GM12878 (cell line): Measurements from ENCODE around the gene ASIC4. TPM values are rescaled to one million over a fixed set of nuclear protein-coding genes. Genes with fewer than 3 reads are reported as not detected.

Source experiments
- E2F8 ChIP-seq: fragments of 450-650 bp; IDR thresholded peaks from 2 replicates; pipeline ENCODE4 v1.6.1; 2018; ENCODE audit warnings: mild to moderate bottlenecking, low read depth, moderate library complexity; ENCODE audit not compliant: partially characterized antibody
- ETV6 ChIP-seq, 2 experiments: fragments of 450-650 bp in 1 of 2; IDR thresholded peaks in 1 of 2; conservative IDR thresholded peaks in 1 of 2; 2 replicates each; pipeline ENCODE4 v1.6.1; 2014; ENCODE audit warnings: antibody characterized with exemption in 1 of 2, borderline replicate concordance in 1 of 2, low read depth in 1 of 2, mild to moderate bottlenecking in 1 of 2, moderate library complexity in 1 of 2
- HDAC2 ChIP-seq: fragments of 200-600 bp; sonication (generic); IDR thresholded peaks from 2 replicates; pipeline ENCODE4 v1.6.1; 2017
- HSF1 ChIP-seq: fragments of 150-350 bp; IDR thresholded peaks from 2 replicates; pipeline ENCODE4 v1.6.1; 2014; ENCODE audit warnings: mild to moderate bottlenecking, low read depth, low read length
- IRF5 ChIP-seq: fragments of 450-650 bp; IDR thresholded peaks from 2 replicates; pipeline ENCODE4 v1.6.1; 2017; ENCODE audit warnings: borderline replicate concordance
- MEF2B ChIP-seq: fragments of 450-650 bp; IDR thresholded peaks from 2 replicates; pipeline ENCODE4 v1.6.1; 2018; ENCODE audit warnings: mild to moderate bottlenecking, moderate library complexity; ENCODE audit not compliant: partially characterized antibody, poor library complexity, severe bottlenecking
- TCF12 ChIP-seq: IDR thresholded peaks from 2 replicates; pipeline ENCODE4 v1.6.1; 2011; ENCODE audit warnings: low read depth, mild to moderate bottlenecking, low read length
- polyA plus RNA-seq, 11 experiments: library from polyadenylated mRNA; depleted of rRNA in 4 of 11; unstranded in 6 of 11; stranded (reverse) in 5 of 11; fragments of >200 nt; fragmentation: Nextera tagmentation in 4 of 11; fragmentation: Illumina TruSeq in 1 of 11; extraction: Ambion mirVana in 4 of 11; extraction: Trizol in 1 of 11; gene quantifications; 1 replicate in 1 of 11; 2 replicates in 10 of 11; pipeline versions ENCODE4 v1.2.1 to v1.2.3, GENCODE V29; 2011 to 2016; ENCODE audit warnings: inconsistent platforms in 2 of 11, missing spikeins in 2 of 11, low read depth in 1 of 11
- total RNA-seq, 4 experiments: library from RNA; depleted of rRNA in 3 of 4; stranded (reverse); fragments of >200 nt in 3 of 4; fragmentation: Illumina TruSeq in 1 of 4; extraction: Trizol in 1 of 4; gene quantifications; 2 replicates each; pipeline versions ENCODE4 v1.2.1 to v1.2.3, GENCODE V29; 2013 to 2021

ASIC4 gene
- total and polyA plus RNA-seq, 10 of the 15 experiments (the other 5 are each of a cell fraction or from before 2014, with no cell fraction given) = 0.01 TPM; not detected in 9

GRCh38 chr2:219506153-219506801 lies 8.0 kb upstream of the ASIC4 start (continued):
- TF ChIP-seq HSF1 = no peak
- no peak for TF ChIP-seq TCF12
- no peak for TF ChIP-seq E2F8
- no peak for TF ChIP-seq ETV6 (conservative IDR thresholded peaks at IDR 0.05 in 1 of 2, IDR thresholded peaks at IDR 0.05 in 1 of 2; ENCODE audit: borderline replicate concordance in 1 of 2, low read depth in 1 of 2)
- TF ChIP-seq HDAC2 = no peak
- no peak for TF ChIP-seq IRF5
- TF ChIP-seq MEF2B = no peak
